Posterior vena cava (tissue), 2 donors: ENCODE results near the gene WTIP. TPM values are rescaled to one million over a fixed set of nuclear protein-coding genes. Genes with fewer than 3 reads are reported as not detected.
"Not testable (repeated sequence)": the region's sequence is repeated elsewhere in the genome, so short reads cannot be mapped to it uniquely, and the experiment has no call there.

Experiments used
- DNase-seq: peaks from one replicate; pipeline ENCODE4 v3.0.0-alpha.2; 2020; ENCODE audit warnings: low spot score
- intact Hi-C, 2 donors: fragments of 100-400 bp; cut with DNase I; formaldehyde crosslinking; loops; one replicate each; pipeline versions ENCODE4 v1.14.1 to v1.14.2; 2022 to 2023
- total RNA-seq, 2 donors: library from RNA; stranded (reverse); fragmentation: NEBNext Ultra II Directional; extraction: Animal tissue kit (Norgen Biotek cat#: 25700); gene quantifications; one replicate each; pipeline ENCODE4 v1.2.1, GENCODE V29; 2021
- donor health status: DM: yes; HTN: yes; CAD: no.
- donor health status: DM: yes; HTN: yes; CAD: no.

Gene WTIP
- total RNA-seq, 2 donors from 2014 or later: 20.7 to 28.6 TPM

DNA sequence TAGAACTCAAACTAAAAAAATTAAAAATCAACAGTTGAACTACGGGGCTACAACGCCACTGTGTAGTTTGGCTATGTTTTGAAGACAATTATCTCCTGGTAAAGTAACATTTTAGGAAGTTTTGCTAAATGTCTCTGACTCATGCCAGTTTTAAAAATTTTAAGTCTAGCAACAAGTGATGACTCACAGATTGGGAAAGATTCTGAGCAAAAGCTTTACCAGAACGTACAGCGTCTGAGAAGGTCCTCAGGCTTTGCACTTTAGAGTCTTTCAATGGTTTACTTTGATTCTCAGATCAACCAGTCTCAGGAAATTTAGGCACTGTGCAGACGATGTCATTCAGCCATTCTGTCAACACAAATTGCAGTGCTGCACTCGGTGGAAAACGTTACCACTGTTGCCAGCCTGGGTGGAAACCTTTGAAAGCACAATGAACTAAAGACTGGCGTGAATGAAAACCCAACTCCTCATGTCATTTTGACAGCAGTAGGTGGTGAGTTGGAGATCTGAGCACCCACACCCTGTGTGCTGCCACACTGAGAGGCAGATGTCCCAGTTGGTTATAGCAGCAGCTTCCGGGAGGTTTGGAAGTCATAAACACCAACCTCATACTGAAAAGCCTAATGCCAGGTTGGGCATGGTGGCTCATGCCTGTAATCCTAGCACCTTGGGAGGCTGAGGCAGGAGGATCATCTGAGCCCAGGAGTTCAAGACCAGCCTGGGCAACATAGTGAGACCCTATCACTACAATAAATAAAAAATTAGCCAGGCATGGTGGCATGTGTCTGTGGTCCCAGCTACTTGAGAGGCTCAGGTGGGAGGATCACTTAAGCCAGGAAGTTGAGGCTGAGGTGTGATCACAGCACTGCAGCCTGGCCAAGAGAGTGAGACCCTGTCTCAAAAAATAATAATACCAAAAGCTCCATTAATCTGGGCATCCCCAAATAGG lies 6.3 kb upstream of the WTIP start:
- DNase-seq: no peak
- intact Hi-C loops: loop anchor here in 1 of 2 donors (5.0 kb wide), 1 partner anchor 113 kb away; no protein-coding TSS in a partner anchor

DNA sequence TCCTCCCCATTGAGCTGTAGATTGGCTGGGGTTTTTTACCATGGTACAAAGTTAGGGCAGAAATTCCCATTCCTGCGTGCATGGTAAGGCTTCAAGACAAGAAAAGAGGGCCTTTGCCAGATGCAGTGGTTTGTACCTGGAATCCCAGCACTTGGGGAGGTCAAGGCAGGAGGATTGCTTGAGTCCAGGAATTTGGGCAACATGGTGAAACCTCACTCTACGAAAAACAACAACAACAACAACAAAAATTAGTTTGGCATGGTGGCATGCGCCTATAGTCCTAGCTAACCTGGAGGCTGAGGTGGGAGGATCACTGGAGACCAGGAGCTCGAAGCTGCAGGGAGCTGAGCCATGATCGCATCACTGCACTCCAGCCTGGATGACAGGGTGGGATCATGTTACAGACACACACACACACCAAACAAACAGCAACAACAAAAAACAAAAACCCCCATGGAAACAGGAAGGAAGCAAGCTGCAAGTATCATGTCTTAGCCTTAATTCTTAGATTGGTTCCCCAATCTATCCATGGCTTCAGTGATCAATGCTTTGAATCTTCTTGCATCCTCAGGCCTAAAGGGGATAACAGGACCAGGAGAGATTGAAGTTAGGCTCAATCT lies 5.5 kb upstream of the WTIP start:
- no peak for DNase-seq
- intact Hi-C loops: loop anchor here in 1 of 2 donors (5.0 kb wide), 1 partner anchor 114 kb away; no protein-coding TSS in a partner anchor

DNA sequence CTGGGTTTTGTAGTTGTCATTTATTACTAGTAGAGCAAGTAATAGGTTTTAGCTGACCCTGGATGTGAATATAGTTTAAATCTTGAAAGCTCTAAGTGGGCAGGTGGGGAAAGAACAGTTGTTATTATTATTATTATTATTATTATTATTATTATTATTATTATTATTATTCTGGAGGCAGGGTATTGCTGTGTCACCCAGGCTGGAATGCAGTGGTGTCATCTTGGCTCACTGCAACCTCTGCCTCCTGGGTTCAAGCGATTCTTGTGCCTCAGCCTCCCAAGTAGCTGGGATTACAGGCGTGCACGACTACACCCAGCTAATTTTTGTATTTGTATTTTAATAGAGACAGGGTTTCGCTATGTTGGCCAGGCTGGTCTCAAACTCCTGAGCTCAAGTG lies 3.1 kb upstream of the WTIP start:
- DNase-seq: not testable (repeated sequence)
- intact Hi-C loops: loop anchor here in 1 of 2 donors (5.0 kb wide), 1 partner anchor 116 kb away; no protein-coding TSS in a partner anchor

DNA sequence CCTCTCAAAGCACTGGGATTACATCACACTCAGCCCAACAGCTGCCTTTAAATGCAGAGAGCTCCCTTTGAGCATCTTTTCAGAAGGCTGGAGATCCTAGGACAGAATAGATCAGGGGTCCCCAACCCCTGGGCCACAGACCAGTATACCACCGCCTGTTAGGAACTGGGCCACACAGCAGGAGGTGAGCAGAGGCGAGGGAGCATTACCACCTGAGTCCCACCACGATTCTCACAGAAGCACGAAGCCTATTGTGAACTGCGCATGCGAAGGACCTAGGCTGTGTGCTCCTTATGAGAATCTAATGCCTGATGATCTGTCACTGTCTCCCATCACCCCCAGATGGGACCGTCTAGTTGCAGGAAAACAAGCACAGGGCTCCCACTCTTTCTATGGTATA lies 2.2 kb upstream of the WTIP start:
- intact Hi-C loops: loop anchor here in 1 of 2 donors (5.0 kb wide), 1 partner anchor 117 kb away; no protein-coding TSS in a partner anchor
- DNase-seq: peak; percentile 31

DNA sequence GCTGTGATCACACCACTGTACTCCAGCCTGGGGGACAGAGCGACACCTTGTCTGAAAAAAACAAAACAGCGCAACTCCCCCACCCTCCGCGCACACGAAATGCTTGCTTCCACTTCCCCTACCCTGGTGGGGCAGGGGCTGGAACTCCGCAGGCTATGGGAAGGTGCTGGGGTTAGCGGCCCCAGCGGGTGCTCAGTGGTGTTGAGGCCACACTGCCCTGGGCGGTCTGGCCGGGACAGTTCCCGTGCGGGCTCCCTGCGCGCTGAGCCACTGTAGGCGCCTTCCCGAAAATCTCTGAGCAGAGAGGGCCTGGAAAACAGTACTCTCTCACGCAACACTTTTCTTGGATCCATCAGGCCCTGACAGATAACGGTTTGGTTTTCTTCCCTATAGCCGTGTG lies 1.1 kb upstream of the WTIP start:
- intact Hi-C loops: no loop called here
- peak; percentile 66 for DNase-seq

DNA sequence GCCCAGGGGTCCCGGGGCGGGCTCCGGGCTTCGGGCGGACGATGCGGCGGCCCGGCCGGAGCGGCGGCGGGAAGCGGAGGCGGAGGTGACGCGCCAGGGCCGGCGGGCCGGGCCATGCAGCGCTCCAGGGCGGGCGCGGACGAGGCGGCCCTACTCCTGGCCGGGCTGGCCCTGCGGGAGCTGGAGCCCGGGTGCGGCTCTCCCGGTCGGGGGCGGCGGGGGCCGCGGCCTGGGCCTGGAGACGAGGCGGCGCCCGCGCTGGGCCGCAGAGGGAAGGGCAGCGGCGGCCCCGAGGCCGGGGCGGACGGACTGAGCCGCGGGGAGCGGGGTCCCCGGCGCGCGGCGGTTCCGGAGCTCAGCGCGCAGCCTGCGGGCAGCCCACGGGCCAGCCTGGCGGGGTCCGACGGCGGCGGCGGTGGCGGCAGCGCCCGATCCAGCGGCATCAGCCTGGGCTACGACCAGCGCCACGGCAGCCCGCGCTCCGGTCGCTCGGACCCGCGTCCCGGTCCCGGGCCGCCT lies 362 bp downstream of the WTIP start:
- peak; percentile 78 for DNase-seq
- intact Hi-C loops: no loop called here

DNA sequence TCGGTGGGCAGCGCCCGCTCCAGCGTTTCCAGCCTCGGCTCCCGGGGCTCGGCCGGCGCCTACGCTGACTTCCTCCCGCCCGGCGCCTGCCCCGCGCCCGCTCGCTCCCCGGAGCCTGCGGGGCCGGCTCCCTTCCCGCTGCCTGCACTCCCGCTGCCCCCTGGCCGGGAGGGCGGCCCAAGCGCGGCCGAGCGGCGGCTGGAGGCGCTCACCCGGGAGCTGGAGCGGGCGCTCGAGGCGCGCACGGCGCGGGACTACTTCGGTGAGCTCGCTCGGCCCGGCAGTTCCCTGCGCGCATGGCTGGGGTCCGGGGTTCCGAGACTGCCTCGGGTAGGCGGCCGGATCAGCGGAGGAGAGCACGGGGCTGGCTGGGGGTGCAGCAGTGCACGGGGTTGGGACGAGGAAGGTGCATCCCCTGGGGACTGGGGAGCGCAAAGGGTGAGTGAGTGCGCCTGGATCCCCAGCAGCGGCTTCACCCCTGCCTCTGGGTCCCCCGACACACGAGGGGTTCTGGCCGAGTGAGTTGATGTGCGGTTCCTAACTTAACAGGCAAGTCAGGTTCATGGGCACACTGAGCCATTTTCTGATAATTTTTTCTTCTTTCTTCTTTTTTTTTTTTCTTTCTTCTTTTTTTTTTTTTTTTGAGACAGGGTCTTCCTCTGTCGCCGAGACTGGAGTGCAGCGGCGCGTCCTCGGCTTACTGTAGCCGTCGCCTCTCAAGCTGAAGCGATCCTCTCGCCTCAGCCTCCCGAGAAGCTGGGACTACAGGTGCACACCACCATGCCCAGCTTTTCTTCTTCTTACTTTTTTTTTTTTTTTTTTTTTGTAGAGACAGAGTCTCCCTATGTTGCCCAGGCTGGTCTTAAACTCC lies 1.1 kb downstream of the WTIP start:
- intact Hi-C loops: loop anchor here in 1 of 2 donors (1.0 kb wide), 1 partner anchor 10 kb away; no protein-coding TSS in a partner anchor
- peak; percentile 54 for DNase-seq

DNA sequence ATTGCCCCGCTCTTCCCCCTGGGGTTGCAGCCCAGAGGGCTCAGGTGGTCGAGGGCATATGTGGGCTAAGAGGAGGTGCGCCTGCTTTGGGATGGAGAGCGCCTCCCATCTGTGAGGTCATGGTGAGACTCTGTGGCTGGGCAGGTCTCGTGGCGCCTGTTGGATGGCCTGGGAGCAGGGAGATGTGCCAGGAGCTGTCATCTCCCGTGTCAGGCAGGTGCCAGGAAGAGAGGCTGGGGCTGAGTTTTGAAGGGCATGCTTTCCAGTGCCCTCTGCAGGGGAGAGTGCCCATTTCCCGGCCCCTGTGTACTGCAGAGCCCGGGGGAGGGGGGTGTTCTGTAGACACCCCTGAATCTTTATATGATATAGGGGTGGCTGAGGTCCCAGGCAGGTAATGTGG lies 2.8 kb downstream of the WTIP start:
- intact Hi-C loops: no loop called here
- peak; percentile 66 for DNase-seq

DNA sequence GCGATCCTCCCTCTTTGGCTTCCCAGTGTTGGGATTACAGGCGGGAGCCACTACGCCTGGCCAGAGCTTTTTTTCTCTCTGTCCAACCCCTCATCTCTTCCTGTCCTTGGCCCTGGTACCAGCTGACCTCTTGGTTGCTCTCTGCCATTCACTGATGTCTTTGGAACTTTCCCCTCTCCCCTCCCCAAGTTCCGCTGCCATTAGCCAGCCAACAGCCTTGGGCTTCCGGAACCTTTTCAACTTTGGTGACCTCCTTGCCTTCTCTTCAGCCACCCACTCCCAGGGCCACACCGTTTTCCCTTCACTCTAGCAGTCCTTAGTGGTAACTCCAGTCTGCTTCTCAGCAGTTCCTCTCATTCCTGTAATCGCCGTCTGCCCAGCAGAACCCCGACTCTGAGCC lies 4.3 kb downstream of the WTIP start:
- intact Hi-C loops: no loop called here
- peak; percentile 62 for DNase-seq

DNA sequence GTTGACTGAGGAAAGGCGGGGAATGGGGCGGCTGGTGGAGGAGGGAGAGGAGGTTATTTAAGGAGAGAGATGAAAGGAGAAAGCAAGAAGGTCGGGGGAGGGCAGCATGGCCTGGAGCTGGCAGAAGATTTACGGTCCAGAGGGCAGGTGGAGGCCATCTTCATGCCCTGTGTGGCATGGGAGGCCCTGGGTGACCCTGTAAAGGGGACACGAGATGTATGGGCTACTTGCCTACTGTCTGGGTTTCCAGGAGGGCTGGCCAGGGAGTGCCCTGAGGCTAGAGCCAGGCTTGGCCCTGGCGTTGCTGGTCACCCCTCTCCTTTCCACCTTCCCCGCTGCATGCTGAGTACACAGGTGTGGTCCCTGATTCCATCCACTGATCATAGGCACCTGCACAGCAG lies 6.1 kb downstream of the WTIP start:
- peak; percentile 47 for DNase-seq
- intact Hi-C loops: no loop called here

DNA sequence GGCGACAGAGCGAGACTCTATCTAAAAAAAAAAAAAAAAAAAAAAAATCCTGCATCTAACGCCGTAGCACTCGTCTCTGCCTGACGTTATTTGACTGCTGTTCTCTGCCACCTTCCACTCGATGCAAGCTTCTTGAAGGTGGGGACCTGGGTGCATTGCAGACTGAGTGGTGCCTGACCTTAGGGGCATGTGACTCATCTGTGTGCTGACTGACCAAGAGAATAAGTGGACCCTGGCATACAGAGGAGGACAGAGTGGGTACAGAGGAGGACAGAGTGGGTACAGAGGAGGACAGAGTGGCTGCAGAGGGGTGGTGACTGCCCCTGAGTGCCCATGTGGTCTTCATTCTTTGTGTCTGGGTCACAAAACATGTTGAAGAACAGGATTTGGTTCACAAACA lies 7.6 kb downstream of the WTIP start:
- intact Hi-C loops: no loop called here
- peak; percentile 25 for DNase-seq

DNA sequence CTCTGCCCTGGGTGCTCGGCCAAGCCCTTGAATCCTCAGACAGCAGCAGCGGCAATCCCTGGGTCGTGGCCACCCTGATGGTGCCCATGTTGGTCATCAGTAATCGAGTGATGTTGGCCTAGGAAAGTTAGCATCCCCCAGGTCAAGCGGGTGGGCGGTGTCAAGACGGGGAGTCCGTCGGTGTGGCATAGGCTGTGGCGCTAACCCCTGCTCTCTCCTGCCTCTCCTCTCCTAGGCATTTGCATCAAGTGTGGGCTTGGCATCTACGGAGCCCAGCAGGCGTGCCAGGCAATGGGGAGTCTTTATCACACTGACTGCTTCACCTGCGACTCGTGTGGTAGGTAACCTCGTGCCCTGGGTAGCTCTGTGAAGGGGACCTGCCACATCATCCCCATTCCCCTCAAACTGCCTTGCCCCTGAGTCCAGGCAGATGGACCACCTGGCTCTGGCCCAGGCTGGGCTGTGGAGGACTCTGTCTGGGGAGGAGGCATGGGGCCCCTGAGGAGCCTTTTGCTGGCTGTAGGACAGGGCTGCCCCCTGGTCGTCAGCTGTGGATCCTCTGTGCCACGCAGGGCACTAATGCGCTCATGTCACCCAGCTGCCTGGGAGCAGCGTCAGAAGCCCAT lies 8.7 kb downstream of the WTIP start:
- intact Hi-C loops: no loop called here
- peak; percentile 41 for DNase-seq

DNA sequence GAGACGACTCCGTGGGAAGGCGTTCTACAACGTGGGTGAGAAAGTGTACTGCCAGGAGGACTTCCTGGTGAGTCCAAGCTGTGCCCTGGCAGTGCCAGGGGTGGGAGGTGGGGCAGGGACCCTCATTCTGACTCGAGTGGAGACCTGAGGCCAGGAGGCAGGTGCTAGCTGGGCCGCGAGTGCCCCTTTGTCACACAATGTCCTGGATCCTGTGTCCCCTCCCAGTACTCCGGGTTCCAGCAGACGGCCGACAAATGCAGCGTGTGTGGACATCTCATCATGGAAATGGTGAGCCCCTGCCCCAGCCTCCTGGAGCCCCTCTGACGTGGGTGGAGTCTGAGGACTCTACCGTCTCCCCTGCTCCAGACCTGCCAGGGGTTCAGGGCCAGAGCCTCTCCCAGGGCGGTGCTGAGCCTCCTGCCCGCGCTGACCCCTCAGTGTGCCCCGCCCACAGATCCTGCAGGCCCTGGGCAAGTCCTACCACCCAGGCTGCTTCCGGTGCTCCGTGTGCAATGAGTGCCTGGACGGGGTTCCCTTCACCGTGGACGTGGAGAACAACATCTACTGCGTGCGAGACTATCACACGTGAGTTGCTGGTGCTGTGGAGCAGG lies 11.6 kb downstream of the WTIP start:
- intact Hi-C loops: no loop called here

DNA sequence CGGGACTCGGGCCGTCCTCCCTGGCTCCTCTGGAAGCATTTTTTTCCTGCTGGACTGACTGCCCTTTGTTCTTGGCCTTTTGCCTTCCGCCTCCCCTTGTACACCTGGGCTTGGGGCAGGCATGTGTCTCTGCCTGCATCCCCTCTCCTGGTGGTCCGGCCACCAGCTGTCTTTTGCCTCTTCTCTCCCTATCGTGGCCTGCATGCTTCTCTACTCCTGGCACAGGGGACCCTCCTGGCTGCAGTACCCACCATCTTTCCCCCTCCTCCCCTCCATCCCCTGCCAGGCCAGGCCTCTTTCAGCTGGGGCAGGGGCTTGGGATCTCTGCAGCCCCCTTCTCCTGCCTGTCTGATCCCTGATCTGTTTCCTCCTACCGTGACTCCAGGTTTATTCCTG lies 12.1 kb downstream of the WTIP start:
- intact Hi-C loops: no loop called here
- DNase-seq: peak; percentile 76

More for the DNA sequence above, 11.6 kb downstream of the WTIP start:
- DNase-seq: peak; percentile 62

DNA sequence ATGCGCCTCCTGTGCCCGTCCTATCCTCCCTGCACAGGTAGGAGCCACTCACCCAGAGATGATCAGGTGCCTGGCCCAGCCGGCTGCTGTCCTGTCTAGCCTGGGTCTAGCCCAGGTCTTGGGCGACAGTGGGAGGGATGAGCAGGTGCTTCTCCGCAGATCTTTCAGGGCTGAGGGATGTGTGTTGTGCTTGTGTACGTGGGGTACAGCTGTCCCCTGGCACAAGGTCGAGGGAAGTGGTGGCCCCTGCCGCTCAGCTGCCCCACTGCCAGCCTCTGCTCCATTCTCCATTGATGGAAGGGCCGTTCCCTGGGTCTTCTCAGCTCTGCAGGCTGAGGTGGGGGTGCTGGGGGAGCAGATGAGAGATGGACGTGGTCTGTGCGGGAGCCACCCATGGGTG lies 13.0 kb downstream of the WTIP start:
- intact Hi-C loops: no loop called here
- no peak for DNase-seq

DNA sequence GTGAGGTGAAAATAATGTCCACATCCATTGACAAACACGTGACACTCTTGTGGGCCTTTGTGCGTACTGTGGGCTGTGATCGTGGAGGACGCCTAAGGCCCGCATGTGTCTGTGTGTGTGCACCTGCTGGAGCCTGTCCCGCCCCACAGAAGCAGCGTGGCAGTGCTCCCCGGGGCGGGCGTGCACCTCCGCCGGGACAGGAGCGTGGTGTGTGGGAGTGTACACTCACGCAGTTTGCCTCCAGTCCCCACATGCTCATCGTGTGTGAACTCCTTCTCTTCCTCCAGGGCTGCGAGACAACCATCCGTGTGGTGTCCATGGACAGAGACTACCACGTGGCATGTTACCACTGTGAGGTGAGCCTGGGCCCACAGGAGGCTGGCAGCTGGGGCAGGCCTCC lies 13.9 kb downstream of the WTIP start:
- intact Hi-C loops: no loop called here
- peak; percentile 32 for DNase-seq

DNA sequence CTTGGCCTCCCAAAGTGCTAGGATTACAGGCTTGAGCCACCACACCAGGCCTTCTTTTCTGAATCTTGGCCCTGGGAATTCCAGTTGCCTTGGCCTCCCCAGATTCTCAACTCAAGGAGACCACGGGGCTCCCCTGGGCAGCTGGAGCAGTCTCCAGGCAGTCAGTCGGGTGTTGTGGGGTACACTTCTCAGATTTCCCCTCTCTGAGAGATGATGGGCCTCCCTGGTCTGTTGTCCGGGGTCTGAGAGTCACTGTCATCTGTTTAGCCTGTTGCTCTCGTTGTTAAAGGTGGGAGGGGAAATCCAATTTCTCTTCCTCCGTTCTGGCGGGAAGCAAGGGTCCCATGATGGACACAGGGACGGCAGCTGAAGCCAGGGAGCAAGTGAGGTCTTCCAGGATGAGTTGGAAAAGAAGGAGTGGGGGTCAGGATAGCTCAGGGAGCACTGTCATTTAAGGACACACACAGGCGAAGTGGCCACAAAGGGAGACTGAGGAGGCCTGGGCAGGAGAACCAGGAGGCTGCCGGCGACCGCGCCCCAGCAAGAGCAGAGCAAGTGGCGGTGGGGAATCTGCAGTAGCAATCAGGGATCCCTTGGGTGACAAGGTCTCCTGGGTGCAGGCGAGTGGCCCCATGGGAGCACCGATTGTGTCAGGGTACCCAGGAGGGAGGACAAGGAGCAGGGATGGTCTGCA lies 15.7 kb downstream of the WTIP start:
- peak; percentile 76 for DNase-seq
- intact Hi-C loops: no loop called here
